ENCODE data around the gene SMARCA4. TPM values are rescaled to one million over a fixed set of nuclear protein-coding genes. Genes with fewer than 3 reads are reported as not detected.

Gene SMARCA4
- total and polyA plus RNA-seq, 12 donors = 46.3 to 124 (median 64.9) TPM

- Histone ChIP-seq H3K36me3 (replicated peaks in 1 of 2) (peaks cover 0 to 33% of the 10 kb centered on the region in 2 donors), H3K4me1 (replicated peaks in 1 of 2) (peaks cover 14 to 28% of the 10 kb centered on the region in 2 donors), H3K27ac (peak overlapping the region in 4 of 5 donors; percentile 78 to 93 (median 84)), H3K9me3 (replicated peaks in 1 of 3) (no peaks in the 10 kb centered on the region), H3K27me3 (no peaks in the 10 kb centered on the region), H3K4me3 (peak overlapping the region; percentile 36 to 97 (median 73))
- no peak for DNase-seq
- intact Hi-C loops (cut with DNase I) = loop anchor here in 1 of 2 donors (5.0 kb wide), 1 partner anchor 56 kb away; the partner anchor contains the start of gene CARM1
- WGBS, 4 donors = 0 to 6% (median 4%) methylated on average over 9 to 47 of the region's 47 CpGs
- TF ChIP-seq, protein P1, sequence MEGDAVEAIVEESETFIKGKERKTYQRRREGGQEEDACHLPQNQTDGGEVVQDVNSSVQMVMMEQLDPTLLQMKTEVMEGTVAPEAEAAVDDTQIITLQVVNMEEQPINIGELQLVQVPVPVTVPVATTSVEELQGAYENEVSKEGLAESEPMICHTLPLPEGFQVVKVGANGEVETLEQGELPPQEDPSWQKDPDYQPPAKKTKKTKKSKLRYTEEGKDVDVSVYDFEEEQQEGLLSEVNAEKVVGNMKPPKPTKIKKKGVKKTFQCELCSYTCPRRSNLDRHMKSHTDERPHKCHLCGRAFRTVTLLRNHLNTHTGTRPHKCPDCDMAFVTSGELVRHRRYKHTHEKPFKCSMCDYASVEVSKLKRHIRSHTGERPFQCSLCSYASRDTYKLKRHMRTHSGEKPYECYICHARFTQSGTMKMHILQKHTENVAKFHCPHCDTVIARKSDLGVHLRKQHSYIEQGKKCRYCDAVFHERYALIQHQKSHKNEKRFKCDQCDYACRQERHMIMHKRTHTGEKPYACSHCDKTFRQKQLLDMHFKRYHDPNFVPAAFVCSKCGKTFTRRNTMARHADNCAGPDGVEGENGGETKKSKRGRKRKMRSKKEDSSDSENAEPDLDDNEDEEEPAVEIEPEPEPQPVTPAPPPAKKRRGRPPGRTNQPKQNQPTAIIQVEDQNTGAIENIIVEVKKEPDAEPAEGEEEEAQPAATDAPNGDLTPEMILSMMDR (IDR thresholded peaks at IDR 0.05) = no peak
- TF ChIP-seq POLR2A (IDR thresholded peaks at IDR 0.05) = no peak
These were observed 32.9 kb upstream of the SMARCA4 start for GRCh38 chr19:10927730-10928562.

GRCh38 chr19:10928563-10929401, 32.0 kb upstream of the SMARCA4 start, which contains the start of the genes TIMM29 and YIPF2:
Gene TIMM29, plus strand, starts transcription at chr19:10928811. Its CDS starts 12 bp downstream, at chr19:10928823.
Gene YIPF2, minus strand, starts transcription at chr19:10928639. Its CDS starts 229 bp downstream, at chr19:10928410.
- intact Hi-C loops (cut with DNase I) = loop anchor here in 1 of 2 donors (5.0 kb wide), 1 partner anchor 56 kb away; the partner anchor contains the start of gene CARM1
- Histone ChIP-seq H3K9me3 (replicated peaks in 1 of 3) (no peaks in the 10 kb centered on the region), H3K4me1 (replicated peaks in 1 of 2) (peaks cover 14 to 28% of the 10 kb centered on the region in 2 donors), H3K36me3 (replicated peaks in 1 of 2) (peaks cover 0 to 27% of the 10 kb centered on the region in 2 donors), H3K27me3 (no peaks in the 10 kb centered on the region), H3K4me3 (peak within 1 kb of the TSS; percentile 36 to 97 (median 73)), H3K27ac (peak within 1 kb of the TSS in 4 of 5 donors; percentile 78 to 93 (median 84))
- TF ChIP-seq, protein P1 (IDR thresholded peaks at IDR 0.05) = no peak
- peak; percentile 28 to 91 for TF ChIP-seq POLR2A (IDR thresholded peaks at IDR 0.05)
- DNase-seq = peak; percentile 96 to 99 (median 98)
- 0 to 1% (median 0%) methylated on average over 27 to 96 of the region's 96 CpGs; no CpG with 5 or more reads in 1 of the 4 donors for WGBS, 4 donors

- TF ChIP-seq, protein P1 (IDR thresholded peaks at IDR 0.05) = no peak
- no peak for TF ChIP-seq POLR2A (IDR thresholded peaks at IDR 0.05)
- Histone ChIP-seq H3K27me3 (no peaks in the 10 kb centered on the region), H3K9me3 (replicated peaks in 1 of 3) (no peaks in the 10 kb centered on the region), H3K4me1 (replicated peaks in 1 of 2) (peaks cover 14 to 28% of the 10 kb centered on the region in 2 donors), H3K36me3 (replicated peaks in 1 of 2) (peaks cover 0 to 21% of the 10 kb centered on the region in 2 donors), H3K4me3 (peak overlapping the region; percentile 36 to 97 (median 73)), H3K27ac (peak overlapping the region in 4 of 5 donors; percentile 78 to 93 (median 84))
- intact Hi-C loops (cut with DNase I) = loop anchor here in 1 of 2 donors (5.0 kb wide), 1 partner anchor 57 kb away; the partner anchor contains the start of gene CARM1
- 8% methylated on average over 27 of the region's 27 CpGs; no CpG with 5 or more reads in 2 of the 4 donors for WGBS, 4 donors
- no peak for DNase-seq
These were observed 31.4 kb upstream of the SMARCA4 start for GRCh38 chr19:10929402-10929794.
